Measurements from ENCODE around the gene MAPKAPK3. TPM values are rescaled to one million over a fixed set of nuclear protein-coding genes. Genes with fewer than 3 reads are reported as not detected.

The MAPKAPK3 gene
- total and polyA plus RNA-seq, 2 of the 4 experiments (the other 2 are of a cell fraction), result 38.3 to 57.2 TPM

GRCh38 chr3:50581459-50581842, 35.5 kb upstream of the MAPKAPK3 start:
- Histone ChIP-seq H4K8ac (ENCODE audit: low read depth in 2 of 2, low read length in 2 of 2) (no peak overlapping the region), H4K20me1 (ENCODE audit: insufficient read depth, low read length) (no peaks in the 10 kb centered on the region), H3K79me1 (ENCODE audit: low read depth in 1 of 2, low read length in 2 of 2) (no peaks in the 10 kb centered on the region), H3K4me2 (ENCODE audit: low read depth, low read length) (no peak overlapping the region), H4K91ac (ENCODE audit: insufficient read depth, low read depth, low read length) (no peak overlapping the region), H2BK5ac (ENCODE audit: low read depth, low read length, poor library complexity, severe bottlenecking) (no peak overlapping the region), H4K5ac (ENCODE audit: low read depth, low read length) (no peak overlapping the region), H3K4me1 (ENCODE audit: control insufficient read depth, insufficient read depth, low read length) (no peaks in the 10 kb centered on the region), H3K14ac (replicated peaks; ENCODE audit: low read depth, low read length) (no peak overlapping the region), H3K23ac (ENCODE audit: low read depth, low read length) (no peak overlapping the region), H3K27ac (ENCODE audit: insufficient read depth, low read length) (no peak overlapping the region), H3K27me3 (ENCODE audit: control insufficient read depth, insufficient read depth, low read length) (no peaks in the 10 kb centered on the region), H3K9me1 (ENCODE audit: insufficient read depth, low read length) (peaks cover 6% of the 10 kb centered on the region; the same call in 1 of the 2 replicates), H3K9ac (ENCODE audit: low read depth, low read length) (no peak overlapping the region), H2AK5ac (ENCODE audit: low read depth, low read length) (no peak overlapping the region), H3K36me3 (ENCODE audit: control insufficient read depth, insufficient read depth, low read length) (peaks cover 52% of the 10 kb centered on the region; the same call in 1 of the 2 replicates), H2AK9ac (replicated peaks; ENCODE audit: low read depth, low read length, poor library complexity) (no peak overlapping the region), H2AFZ (replicated peaks; ENCODE audit: low read length, poor library complexity) (no peak overlapping the region), H3K9me3 (ENCODE audit: control insufficient read depth, insufficient read depth, low read length) (no peaks in the 10 kb centered on the region), H2BK120ac (ENCODE audit: low read depth, low read length) (no peak overlapping the region), H3K4me3 (ENCODE audit: insufficient read depth, low read depth, low read length) (no peak overlapping the region), H3K56ac (ENCODE audit: extremely low read depth, insufficient read depth, low read length) (no peak overlapping the region), H2BK15ac (ENCODE audit: low read depth, low read length) (no peak overlapping the region), H3K18ac (ENCODE audit: low read depth, low read length) (no peak overlapping the region), H3K4ac (ENCODE audit: low read depth, low read length) (no peak overlapping the region), H2BK20ac (ENCODE audit: low read depth, low read length) (no peak overlapping the region)
- dilution Hi-C loops (cut with HindIII; ENCODE audit: low sequenced_read_pairs, unreplicated experiment) (no loop called here), in situ Hi-C loops (cut with MboI; ENCODE audit: low sequenced_read_pairs) (no loop called here), intact Hi-C loops (cut with micrococcal nuclease) (no loop called here)
- no peak for DNase-seq
- no TSS peak for BruUV-seq (replicated peaks)
- TF ChIP-seq FOS (IDR thresholded peaks at IDR 0.05; ENCODE audit: low read depth, low read length) (no peak), CEBPB (IDR thresholded peaks at IDR 0.05; ENCODE audit: low read depth, low read length) (no peak), RFX5 (IDR thresholded peaks at IDR 0.05; ENCODE audit: low read depth, low read length) (no peak), BHLHE40 (IDR thresholded peaks at IDR 0.05; ENCODE audit: low read depth, low read length) (no peak), MXI1 (IDR thresholded peaks at IDR 0.05; ENCODE audit: borderline replicate concordance, low read depth, low read length) (no peak), CTCF (conservative IDR thresholded peaks at IDR 0.05; ENCODE audit: low read depth, low read length) (no peak), RCOR1 (IDR thresholded peaks at IDR 0.05; ENCODE audit: insufficient replicate concordance, low read length) (no peak), POLR2A (IDR thresholded peaks at IDR 0.05; ENCODE audit: low read depth, low read length) (no peak), USF2 (IDR thresholded peaks at IDR 0.05; ENCODE audit: low read depth, low read length) (no peak; the same call in 1 of the 2 replicates), MAZ (IDR thresholded peaks at IDR 0.05; ENCODE audit: borderline replicate concordance, low read depth, low read length) (no peak), ELK1 (IDR thresholded peaks at IDR 0.05; ENCODE audit: borderline replicate concordance, low read depth, low read length) (no peak), CHD1 (IDR thresholded peaks at IDR 0.05; ENCODE audit: low read depth, low read length) (no peak), NFE2L2 (IDR thresholded peaks at IDR 0.05; ENCODE audit: low read depth, low read length) (no peak), SMC3 (IDR thresholded peaks at IDR 0.05; ENCODE audit: low read depth, low read length) (no peak), MAFK (IDR thresholded peaks at IDR 0.05; ENCODE audit: low read depth, low read length) (no peak), RAD21 (IDR thresholded peaks at IDR 0.05; ENCODE audit: low read length) (no peak)
- CTCF ChIA-PET, result interaction anchor here (1.1 kb wide), 1 partner anchor 33 kb away, joined by 6 read pairs; no protein-coding TSS in a partner anchor
- POLR2A ChIA-PET (ENCODE audit: unreplicated experiment), result no interaction called here
- WGBS, 2 experiments (ENCODE audit: extremely low coverage in 2 of 2, insufficient read length in 1 of 2), result 100% methylated on average over 1 of the region's 2 CpGs; no CpG with 5 or more reads in 1 of the 2 experiments
- ATAC-seq (ENCODE audit: low read depth), result no peak

All from IMR-90 (cell line).